ENCODE data around the gene HOPX.
"Not testable (repeated sequence)": the region's sequence is repeated elsewhere in the genome, so short reads cannot be mapped to it uniquely, and the experiment has no call there.

HOPX gene

DNA sequence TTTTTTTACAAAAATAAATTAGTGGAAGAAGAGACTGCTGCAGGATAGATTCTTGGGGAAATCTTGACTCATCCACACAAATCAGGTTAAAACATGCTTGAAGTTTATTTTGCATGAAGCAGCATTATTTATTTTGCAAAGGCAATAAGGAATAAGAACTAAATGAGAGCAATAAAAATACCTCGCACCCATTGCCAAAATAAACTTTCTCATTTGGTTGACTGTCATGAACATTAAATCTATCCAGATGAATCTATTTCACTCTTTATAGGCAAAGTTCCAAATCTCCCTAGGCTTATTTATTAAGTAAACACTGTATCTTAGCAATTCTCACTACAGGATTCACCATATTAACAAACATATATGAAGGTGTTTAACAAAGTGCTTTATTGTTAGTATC, 58.9 kb downstream of the HOPX start:
- no peak for DNase-seq

DNA sequence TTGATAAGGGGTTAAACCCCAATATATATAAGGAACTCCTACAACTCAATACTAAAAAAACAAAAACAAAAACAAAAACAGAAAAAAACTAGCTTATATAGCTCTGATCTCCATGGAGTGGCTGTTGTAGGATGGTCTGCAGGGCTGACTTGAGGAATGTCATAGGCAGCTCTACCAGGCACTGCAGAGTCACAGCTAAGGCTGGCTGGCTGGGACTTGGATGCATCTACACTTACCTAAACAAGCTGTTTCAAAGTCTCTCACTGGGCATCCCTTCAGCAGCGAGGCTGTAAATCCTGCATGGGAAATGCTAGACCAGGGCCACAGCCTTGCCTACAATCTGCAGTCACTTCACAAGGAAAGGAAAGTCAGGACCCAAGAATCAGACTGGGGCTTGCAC, 61.3 kb downstream of the HOPX start:
- no peak for DNase-seq

DNA sequence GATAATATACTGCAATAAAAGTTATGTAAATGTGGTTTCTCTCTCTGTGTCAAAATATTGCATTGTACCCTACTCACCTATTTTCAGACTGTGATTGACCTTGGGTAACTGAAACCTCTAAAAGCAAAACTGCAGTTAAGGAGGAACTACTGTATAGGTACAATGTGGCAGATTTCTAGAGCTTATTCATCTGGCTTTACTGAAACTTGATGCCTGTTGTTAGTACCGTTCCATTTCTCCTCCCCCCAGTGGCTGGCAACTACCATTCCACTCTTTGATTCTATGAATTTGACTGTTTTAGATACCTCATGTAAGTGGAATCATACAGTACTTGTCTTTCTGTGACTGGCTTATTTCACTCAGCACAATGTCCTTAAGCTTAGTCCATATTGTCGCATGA, 61.9 kb downstream of the HOPX start:
- DNase-seq = no peak

DNA sequence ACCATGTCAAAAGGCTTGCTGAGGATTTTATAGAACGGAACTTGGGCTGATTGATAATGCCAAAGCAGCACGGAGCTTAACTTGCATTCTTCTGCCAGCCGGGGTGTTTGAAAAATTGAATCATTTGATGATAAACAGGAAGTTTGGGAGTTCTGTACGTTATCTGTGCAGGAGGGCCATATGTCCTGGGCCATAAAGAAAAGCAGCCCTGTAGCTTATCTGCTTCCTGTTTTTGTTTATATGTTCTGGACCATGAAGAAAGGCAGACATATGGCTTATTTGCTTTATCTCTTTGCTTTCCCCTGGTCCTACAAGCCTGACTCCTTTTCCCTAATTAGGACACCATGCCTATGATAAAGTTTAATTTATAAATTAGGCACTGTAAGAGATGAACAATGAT, 62.4 kb downstream of the HOPX start:
- no peak for DNase-seq

DNA sequence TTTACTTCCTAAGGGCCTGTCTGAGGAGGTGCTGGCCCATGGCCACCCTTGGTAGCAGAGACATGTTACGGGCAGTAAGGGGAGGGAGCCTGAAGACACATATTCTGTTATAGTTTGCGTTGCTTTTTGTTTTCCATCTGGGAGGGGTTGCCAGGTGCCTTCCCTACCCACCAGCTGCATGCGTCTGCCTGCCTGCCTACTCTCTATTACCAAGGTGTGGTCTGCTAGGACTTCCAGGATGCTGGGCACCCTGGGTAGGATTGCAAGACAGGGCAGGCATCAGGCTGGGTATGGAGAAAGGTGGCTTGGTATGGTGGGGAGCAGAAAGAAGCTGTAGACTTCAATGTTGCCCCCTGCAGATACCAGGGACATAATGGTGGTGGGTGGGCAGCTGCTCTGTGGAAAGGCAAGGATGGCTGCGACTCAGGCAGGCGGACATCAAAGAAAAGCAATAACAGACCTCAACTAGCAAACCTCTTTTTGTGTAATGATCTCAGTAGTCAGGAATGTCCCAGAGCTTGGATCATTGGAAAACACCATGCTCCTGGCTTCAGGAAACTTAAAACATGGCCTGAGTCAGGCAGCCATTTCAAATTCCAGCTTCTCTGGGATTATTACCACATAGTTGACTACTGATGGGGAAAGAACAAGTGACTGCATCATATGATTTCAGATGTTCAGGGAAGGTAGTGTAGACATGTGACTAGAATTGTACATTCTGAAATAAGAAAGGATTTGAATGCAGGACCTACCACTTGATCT, 67.8 kb downstream of the HOPX start:
- DNase-seq = no peak

DNA sequence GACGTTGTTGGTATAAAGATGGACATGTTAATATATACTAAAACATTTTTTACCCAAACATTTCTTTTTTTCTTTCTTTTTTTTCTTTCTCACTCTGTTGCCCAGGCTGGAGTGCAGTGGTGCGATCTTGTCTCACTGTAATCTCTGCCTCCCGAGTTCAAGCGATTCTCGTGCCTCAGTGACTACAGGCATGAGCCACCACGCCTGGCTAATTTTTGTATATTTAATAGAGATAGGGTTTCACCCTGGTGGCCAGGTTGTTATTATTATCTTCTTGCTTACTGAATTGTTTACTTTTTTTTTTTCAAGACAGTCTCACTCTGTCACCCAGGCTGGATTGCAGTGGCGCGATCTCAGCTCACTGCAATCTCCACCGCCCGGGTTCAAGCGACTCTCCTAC, 68.8 kb downstream of the HOPX start:
- DNase-seq = no peak

DNA sequence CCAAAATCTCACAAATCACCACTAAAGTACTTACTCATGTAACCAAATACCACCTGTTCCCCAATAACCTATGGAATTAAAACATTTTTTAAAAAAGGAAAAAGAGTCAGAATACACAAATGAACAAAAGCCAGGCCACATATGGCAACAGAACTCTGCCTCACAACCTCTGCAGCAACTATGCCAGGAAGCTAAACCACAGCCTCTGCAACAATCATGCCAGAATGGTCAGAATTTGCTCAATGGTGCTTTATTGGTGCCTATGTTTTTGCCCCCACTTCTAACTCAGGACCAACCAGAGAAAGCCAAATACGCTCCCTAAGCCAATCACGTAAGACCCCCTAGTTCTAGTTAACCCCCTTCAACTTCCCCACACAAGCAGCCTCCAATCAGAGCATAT, 69.6 kb downstream of the HOPX start:
- no peak for DNase-seq

DNA sequence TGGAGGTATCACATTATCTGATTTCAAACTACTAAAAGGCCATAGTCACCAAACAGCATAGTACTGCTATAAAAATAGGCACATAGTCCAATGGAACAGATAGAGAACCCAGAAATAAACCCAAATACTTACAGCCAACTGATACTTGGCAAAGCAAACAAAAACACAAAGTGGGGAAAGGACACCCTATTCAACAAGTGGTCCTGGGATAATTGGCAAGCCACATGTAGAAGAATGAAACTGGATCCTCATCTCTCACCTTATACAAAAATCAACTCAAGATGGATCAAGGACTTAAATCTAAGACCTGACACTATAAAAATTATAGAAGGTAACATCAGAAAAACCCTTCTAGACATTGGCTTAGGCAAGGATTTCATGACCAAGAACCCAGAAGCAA, 70.9 kb downstream of the HOPX start:
- not testable (repeated sequence) for DNase-seq

DNA sequence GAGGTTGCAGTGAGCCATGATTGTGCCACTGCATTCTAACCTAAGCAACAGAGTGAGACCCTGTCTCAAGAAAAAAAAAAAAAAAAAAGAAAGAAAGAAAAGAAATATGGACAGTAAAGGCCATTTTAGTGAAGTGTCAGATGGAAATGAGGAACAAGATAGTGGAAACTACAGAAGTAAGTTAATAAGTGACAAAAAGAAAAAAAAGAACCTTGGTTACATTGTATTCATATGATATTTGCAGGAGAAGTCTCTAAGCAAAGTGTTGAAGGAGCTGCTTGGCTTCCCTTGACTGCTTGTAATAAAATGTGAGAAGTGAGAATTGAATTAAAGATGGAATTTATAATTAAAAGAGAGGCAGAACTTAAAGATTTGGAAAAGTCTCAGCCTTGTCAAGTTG, 73.2 kb downstream of the HOPX start:
- DNase-seq = no peak

DNA sequence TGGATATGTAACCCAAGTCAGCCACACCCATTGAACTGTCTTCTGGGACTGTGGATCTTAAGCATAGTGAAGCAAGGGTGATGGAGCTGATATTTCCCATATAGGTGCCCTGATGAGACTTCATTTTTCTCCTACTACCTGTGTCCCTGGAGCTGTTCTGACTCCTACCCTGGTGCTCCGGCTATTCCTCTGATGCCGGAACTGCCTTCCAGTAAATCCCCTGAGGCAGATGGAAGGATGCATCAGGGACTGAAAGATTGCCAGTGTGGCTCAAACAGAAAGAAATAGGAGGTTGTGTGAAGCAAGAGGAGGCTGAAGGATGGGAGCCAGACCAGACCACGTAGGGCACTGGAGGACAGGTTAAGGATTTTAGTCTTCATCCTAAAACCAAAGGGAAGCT, 74.7 kb downstream of the HOPX start:
- DNase-seq = no peak

DNA sequence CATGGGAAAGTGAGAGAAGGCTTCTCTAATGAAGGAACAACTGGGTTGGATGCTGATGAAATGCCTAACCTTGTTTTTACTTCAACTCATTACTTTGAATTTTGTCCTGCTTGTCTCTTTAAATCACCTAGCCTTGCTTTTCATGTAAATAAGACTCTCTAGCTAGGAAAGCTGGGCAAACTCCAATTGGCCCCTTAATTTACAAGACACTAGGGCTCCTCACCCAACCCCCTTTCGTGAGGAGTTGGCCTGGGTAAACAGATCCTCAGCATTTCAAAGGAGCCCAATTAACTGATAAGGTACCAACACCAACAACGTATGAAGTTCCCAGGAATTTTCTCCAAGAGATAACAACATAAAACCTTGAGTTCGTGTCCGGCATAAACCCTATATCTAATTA, 75.6 kb downstream of the HOPX start:
- DNase-seq = not testable (repeated sequence)

DNA sequence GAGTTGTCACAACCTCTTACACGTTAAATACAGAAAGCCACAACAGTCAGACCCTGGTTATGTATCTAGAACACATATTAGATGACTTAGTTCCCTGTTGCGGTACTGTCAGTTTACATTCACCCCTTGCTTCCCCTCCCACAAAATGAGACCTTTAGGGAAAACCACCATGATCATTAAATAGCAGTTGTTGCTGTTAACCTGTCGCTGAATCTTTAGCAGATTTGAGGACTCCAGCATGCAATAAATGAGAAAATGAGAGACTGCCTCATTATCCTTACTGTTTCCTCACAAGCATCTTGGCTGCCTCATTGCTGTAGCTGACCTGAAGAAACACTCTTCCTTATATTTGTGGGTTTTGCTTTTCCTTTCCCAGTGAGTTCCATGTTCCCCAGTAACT, 77.8 kb downstream of the HOPX start:
- DNase-seq = no peak
